GM23338 (cell line): Measurements from ENCODE around the gene NEB. TPM values are rescaled to one million over a fixed set of nuclear protein-coding genes. Genes with fewer than 3 reads are reported as not detected.

Experiments
- ATAC-seq: fragments of 200-7000 bp; cut with Tn5 transposase; 3 replicates; pipeline ENCODE4 v1.9.1; 2020
- DNase-seq: peaks from one replicate; pipeline ENCODE4 v3.0.0-alpha.2; 2015; ENCODE audit warnings: low spot score
- H2AFZ ChIP-seq: fragments of 200-600 bp; sonication (generic); 2 replicates; pipeline ENCODE4 v1.8.0; 2016; ENCODE audit warnings: antibody characterized with exemption, mild to moderate bottlenecking, moderate library complexity
- H3F3A ChIP-seq: fragments of 200-600 bp; sonication (generic); replicated peaks from 2 replicates; pipeline ENCODE4 v1.8.0; 2017; ENCODE audit warnings: antibody characterized with exemption, mixed run types, low read depth
- H3K27ac ChIP-seq: fragments of 200-600 bp; sonication (generic); 2 replicates; pipeline ENCODE4 v1.6.1; 2016; ENCODE audit warnings: low read depth
- H3K27me3 ChIP-seq: fragments of 200-600 bp; sonication (generic); 2 replicates; pipeline ENCODE4 v1.8.0; 2016; ENCODE audit warnings: mild to moderate bottlenecking, mixed run types, moderate library complexity; ENCODE audit not compliant: insufficient read depth
- H3K36me3 ChIP-seq: fragments of 200-600 bp; sonication (generic); 2 replicates; pipeline ENCODE4 v1.8.0; 2016; ENCODE audit warnings: mild to moderate bottlenecking; ENCODE audit not compliant: insufficient read depth
- H3K4me1 ChIP-seq: fragments of 200-600 bp; sonication (generic); 2 replicates; pipeline ENCODE4 v1.8.0; 2016; ENCODE audit warnings: mild to moderate bottlenecking, moderate library complexity; ENCODE audit not compliant: insufficient read depth
- H3K4me2 ChIP-seq: fragments of 200-600 bp; sonication (generic); 2 replicates; pipeline ENCODE4 v1.7.1; 2017; ENCODE audit warnings: mixed run types
- H3K4me3 ChIP-seq: fragments of 200-600 bp; sonication (generic); 2 replicates; pipeline ENCODE4 v1.6.1; 2016; ENCODE audit warnings: mixed run types
- H3K79me2 ChIP-seq: fragments of 200-600 bp; sonication (generic); replicated peaks from 2 replicates; pipeline ENCODE4 v1.8.0; 2017; ENCODE audit warnings: mild to moderate bottlenecking; ENCODE audit not compliant: insufficient read depth
- H3K9me2 ChIP-seq: fragments of 200-600 bp; sonication (generic); 2 replicates; pipeline ENCODE4 v1.8.0; 2017; ENCODE audit not compliant: insufficient read depth
- H4K20me1 ChIP-seq: fragments of 200-600 bp; sonication (generic); replicated peaks from 2 replicates; pipeline ENCODE4 v1.8.0; 2017; ENCODE audit warnings: mild to moderate bottlenecking; ENCODE audit not compliant: insufficient read depth
- H3K27ac Mint-ChIP-seq: 2 replicates; pipeline ENCODE4 v1.8.0; 2020; ENCODE audit warnings: inconsistent platforms, mild to moderate bottlenecking, moderate library complexity, mixed read lengths
- H3K27me3 Mint-ChIP-seq: 3 replicates; pipeline ENCODE4 v1.8.0; 2022; ENCODE audit warnings: low read depth, mild to moderate bottlenecking, moderate library complexity, mixed read lengths, inconsistent platforms; ENCODE audit not compliant: insufficient read depth, poor library complexity
- H3K36me3 Mint-ChIP-seq: 3 replicates; pipeline ENCODE4 v1.8.0; 2021; ENCODE audit warnings: low read depth, mild to moderate bottlenecking, inconsistent platforms, moderate library complexity, mixed read lengths
- H3K4me1 Mint-ChIP-seq: 3 replicates; pipeline ENCODE4 v1.8.0; 2020; ENCODE audit warnings: mild to moderate bottlenecking, inconsistent platforms, mixed read lengths
- H3K4me3 Mint-ChIP-seq: 3 replicates; pipeline ENCODE4 v1.8.0; 2021; ENCODE audit warnings: moderate library complexity, mild to moderate bottlenecking, inconsistent platforms, mixed read lengths
- H3K9me3 Mint-ChIP-seq: 3 replicates; pipeline ENCODE4 v1.8.0; 2020; ENCODE audit warnings: moderate library complexity, mild to moderate bottlenecking, inconsistent platforms, mixed read lengths
- CREB1 ChIP-seq: fragments of 250-450 bp; sonication (Bioruptor Pico); IDR thresholded peaks from 2 replicates; pipeline ENCODE4 v1.5.0; 2020; ENCODE audit warnings: low read depth, mild to moderate bottlenecking, moderate library complexity
- CTCF ChIP-seq, 2 experiments: fragments of 200-600 bp in 1 of 2; sonication (generic) in 1 of 2; conservative IDR thresholded peaks; 2 replicates each; pipeline versions ENCODE4 v1.5.1 to v1.6.1; 2016 to 2017; ENCODE audit warnings: antibody characterized with exemption in 2 of 2, low read depth in 2 of 2, mild to moderate bottlenecking in 2 of 2, moderate library complexity in 1 of 2
- ETS1 ChIP-seq: IDR thresholded peaks from 2 replicates; pipeline ENCODE4 v1.6.1; 2016; ENCODE audit warnings: antibody characterized with exemption
- EZH2 ChIP-seq: fragments of 200-600 bp; sonication (generic); IDR thresholded peaks from one replicate; pipeline ENCODE4 v1.8.0; 2017; ENCODE audit warnings: antibody characterized with exemption, mild to moderate bottlenecking, low read depth; ENCODE audit not compliant: unreplicated experiment
- EZH2phosphoT487 ChIP-seq: fragments of 200-600 bp; sonication (generic); IDR thresholded peaks from one replicate; pipeline ENCODE4 v1.8.1; 2018; ENCODE audit warnings: antibody characterized with exemption; ENCODE audit not compliant: unreplicated experiment
- JUNB ChIP-seq: IDR thresholded peaks from one replicate; pipeline ENCODE4 v1.6.1; 2016; ENCODE audit warnings: antibody characterized with exemption; ENCODE audit not compliant: unreplicated experiment
- NANOG ChIP-seq: IDR thresholded peaks from 2 replicates; pipeline ENCODE4 v1.6.1; 2016; ENCODE audit warnings: antibody characterized with exemption, borderline replicate concordance
- POLR2AphosphoS5 ChIP-seq: IDR thresholded peaks from 2 replicates; pipeline ENCODE4 v1.6.1; 2016; ENCODE audit warnings: antibody characterized with exemption, low read depth
- REST ChIP-seq: IDR thresholded peaks from one replicate; pipeline ENCODE4 v1.6.1; 2018; ENCODE audit warnings: antibody characterized with exemption; ENCODE audit not compliant: unreplicated experiment
- STAT1 ChIP-seq: IDR thresholded peaks from one replicate; pipeline ENCODE4 v1.6.1; 2016; ENCODE audit warnings: antibody characterized with exemption; ENCODE audit not compliant: unreplicated experiment
- ZNF114 ChIP-seq: fragments of 250-450 bp; sonication (Bioruptor Pico); IDR thresholded peaks from 2 replicates; pipeline ENCODE4 v1.5.0; 2020; ENCODE audit warnings: mild to moderate bottlenecking, moderate library complexity
- ZNF331 ChIP-seq: fragments of 250-450 bp; sonication (Bioruptor Pico); IDR thresholded peaks from 2 replicates; pipeline ENCODE4 v1.5.0; 2020; ENCODE audit warnings: low read depth, mild to moderate bottlenecking, moderate library complexity
- ZNF462 ChIP-seq: fragments of 250-450 bp; sonication (Bioruptor Pico); IDR thresholded peaks from 2 replicates; pipeline ENCODE4 v1.5.0; 2020; ENCODE audit warnings: mild to moderate bottlenecking, moderate library complexity
- polyA plus RNA-seq: library from polyadenylated mRNA; unstranded; fragments of >200 nt; fragmentation: Nextera tagmentation; extraction: Ambion mirVana; gene quantifications from 2 replicates; pipeline ENCODE4 v1.2.1, GENCODE V29; 2016
- total RNA-seq: library from RNA; depleted of rRNA; stranded (reverse); fragments of >200 nt; shearing (Covaris generic); gene quantifications from 2 replicates; pipeline ENCODE4 v1.2.3, GENCODE V29; 2014

The NEB gene
- total and polyA plus RNA-seq, 2 experiments from 2014 or later = 6.2 to 13.7 TPM

- Mint-ChIP-seq H3K27me3 (peaks cover 3% of the 10 kb centered on the region), H3K27ac (no peak overlapping the region), H3K9me3 (peaks cover 5% of the 10 kb centered on the region; the same call in 2 of the 3 replicates), H3K36me3 (no peaks in the 10 kb centered on the region), H3K4me1 (no peaks in the 10 kb centered on the region), H3K4me3 (no peak overlapping the region)
- no peaks in the 10 kb centered on the region for H3K27me3 ChIP-seq
- no peak overlapping the region for H3K4me3 ChIP-seq
- H3K4me1 ChIP-seq = no peaks in the 10 kb centered on the region
- no peaks in the 10 kb centered on the region for H3K36me3 ChIP-seq
- no peaks in the 10 kb centered on the region for H3F3A ChIP-seq
- H3K4me2 ChIP-seq = no peak overlapping the region
- H3K9me2 ChIP-seq = no peaks in the 10 kb centered on the region
- H3K27ac ChIP-seq = no peak overlapping the region
- no peak for ATAC-seq
- no peak overlapping the region for H2AFZ ChIP-seq
- TF ChIP-seq POLR2AphosphoS5 (no peak), STAT1 (no peak), NANOG (no peak), CREB1 (CRISPR knock-in tag) (no peak), ZNF114 (CRISPR knock-in tag) (no peak), EZH2phosphoT487 (no peak), ZNF462 (no peak), EZH2 (no peak), ZNF331 (CRISPR knock-in tag) (no peak), JUNB (no peak), ETS1 (no peak), CTCF (conservative IDR thresholded peaks at IDR 0.05; ENCODE audit: low read depth in 2 of 2) (no peak), REST (no peak)
- DNase-seq = no peak
- H4K20me1 ChIP-seq = no peaks in the 10 kb centered on the region
- no peaks in the 10 kb centered on the region for H3K79me2 ChIP-seq
Observed at GRCh38 chr2:151649400-151649799, 84.9 kb downstream of the NEB start.
